Measurements from ENCODE around the gene FGD4. TPM values are rescaled to one million over a fixed set of nuclear protein-coding genes. Genes with fewer than 3 reads are reported as not detected.

Gene FGD4
- total and polyA plus RNA-seq, 9 of the 15 experiments (the other 6 are each of a cell fraction or from before 2014, with no cell fraction given) = 0.05 to 0.51 (median 0.27) TPM

- Histone ChIP-seq H3K4me3 (no peak overlapping the region), H4K20me1 (replicated peaks; ENCODE audit: control insufficient read depth, insufficient read depth, low read length) (no peaks in the 10 kb centered on the region), H2AFZ (ENCODE audit: low read depth, low read length) (no peak overlapping the region), H3K27ac (ENCODE audit: extremely low read depth, low read depth, low read length) (no peak overlapping the region), H3K9me1 (ENCODE audit: control insufficient read depth, insufficient read depth, low read length) (no peaks in the 10 kb centered on the region), H3K36me3 (ENCODE audit: control insufficient read depth, insufficient read depth, low read length) (no peaks in the 10 kb centered on the region), H3K27me3 (ENCODE audit: control insufficient read depth in 2 of 2, insufficient read depth in 2 of 2, low read length in 2 of 2) (peaks cover 0 to 8% of the 10 kb centered on the region in 2 experiments; a peak in 2 of 5 replicates), H3K9me3 (replicated peaks; ENCODE audit: control insufficient read depth, insufficient read depth, low read depth, low read length) (no peaks in the 10 kb centered on the region), H3K9ac (ENCODE audit: insufficient read depth in 1 of 2, low read depth in 2 of 2, low read length in 2 of 2) (no peak overlapping the region), H3K4me1 (replicated peaks in 1 of 2; ENCODE audit: control insufficient read depth in 2 of 2, insufficient read depth in 2 of 2, low read length in 2 of 2) (no peaks in the 10 kb centered on the region), H3K79me2 (ENCODE audit: control insufficient read depth, insufficient read depth, low read length) (no peaks in the 10 kb centered on the region), H3K4me2 (ENCODE audit: insufficient read depth, low read length) (no peak overlapping the region)
- ChIA-PET POLR2A (no interaction called here), CTCF (ENCODE audit: low intra/inter-chr PET ratio) (no interaction called here)
- DNase-seq (ENCODE audit: extremely low read depth in 1 of 4, low spot score in 3 of 4) = no peak
- intact Hi-C loops (cut with micrococcal nuclease) (no loop called here), in situ Hi-C loops (cut with MboI) (no loop called here)
- BruUV-seq (replicated peaks) = no TSS peak
- no peak for FAIRE-seq
- WGBS (ENCODE audit: insufficient coverage, low coverage, missing lambda C conversion rate) = 4% methylated on average over 2 of the region's 2 CpGs
- ATAC-seq = no peak
- TF ChIP-seq MXI1 (IDR thresholded peaks at IDR 0.05; ENCODE audit: low read depth, low read length) (no peak), ASH1L (IDR thresholded peaks at IDR 0.05; ENCODE audit: borderline replicate concordance, low read depth, partially characterized antibody) (no peak), PRPF4 (IDR thresholded peaks at IDR 0.05; ENCODE audit: insufficient read depth, low read depth, low read length, poor library complexity, severe bottlenecking) (no peak), OTX1 (CRISPR knock-in tag; IDR thresholded peaks at IDR 0.05) (no peak), ZKSCAN3 (CRISPR knock-in tag; IDR thresholded peaks at IDR 0.05) (no peak), ZNF24 (IDR thresholded peaks at IDR 0.05) (no peak), ZC3H8 (IDR thresholded peaks at IDR 0.05) (no peak), PTBP1 (IDR thresholded peaks at IDR 0.05; ENCODE audit: low read depth, low read length) (no peak), HNRNPL (IDR thresholded peaks at IDR 0.05; ENCODE audit: low read depth, low read length) (no peak), FOSL1 (tag; conservative IDR thresholded peaks at IDR 0.05) (no peak), ESRRB (CRISPR knock-in tag; IDR thresholded peaks at IDR 0.05; ENCODE audit: borderline replicate concordance) (no peak), CBX1 (IDR thresholded peaks at IDR 0.05; ENCODE audit: low read depth) (no peak), PREB (CRISPR knock-in tag; IDR thresholded peaks at IDR 0.05) (no peak), ZNF512 (tag; IDR thresholded peaks at IDR 0.05) (no peak)
Observed at GRCh38 chr12:32486158-32486557, 86.8 kb downstream of the FGD4 start.

Data from K562 (cell line).